HepG2 (cell line): ENCODE results near the gene AQP11. TPM values are rescaled to one million over a fixed set of nuclear protein-coding genes. Genes with fewer than 3 reads are reported as not detected.
A peak's percentile ranks its signal among the peaks of the same experiment; 100 is the strongest.

Source experiments
- ATAC-seq: fragments of 200-7000 bp; cut with Tn5 transposase; 3 replicates; pipeline ENCODE4 v1.9.1; 2020; ENCODE audit warnings: mild to moderate bottlenecking, moderate library complexity
- BruUV-seq: library from RNA; stranded (reverse); fragments of 400-500 nt; replicated peaks from 2 replicates; lab custom pipeline; 2021; lab: Mats Ljungman, UMichigan
- CTCF ChIA-PET: fragments of 300-600 bp; formaldehyde crosslinking; extraction: SDS; loops from one replicate; lab custom pipeline; 2021; ENCODE audit warnings: low total read pairs, inconsistent platforms, low intra/inter-chr PET ratio; lab: Yijun Ruan, JAX
- POLR2A ChIA-PET: fragments of 350-600 bp; sonication (Branson Sonifier 250); formaldehyde crosslinking; loops from one replicate; lab custom pipeline; 2020; ENCODE audit warnings: antibody characterized with exemption, inconsistent platforms; lab: Yijun Ruan, JAX
- DNase-seq: peaks from one replicate; pipeline ENCODE4 v3.0.0-alpha.2; 2015; ENCODE audit warnings: low spot score
- FAIRE-seq: peaks from 3 replicates; lab custom pipeline; 2011; peaks lifted over from hg19 to GRCh38; lab: Jason Lieb, UNC
- H2AFZ ChIP-seq: one replicate; pipeline ENCODE4 v1.6.1; 2011; ENCODE audit warnings: low read length, inconsistent platforms
- H3K27ac ChIP-seq: fragments of 300-600 bp; 3 replicates; pipeline ENCODE4 v1.8.0; 2011; ENCODE audit warnings: mixed run types, mild to moderate bottlenecking, mixed read lengths, low read length, inconsistent platforms; ENCODE audit not compliant: insufficient read depth; ENCODE audit errors: extremely low read length
- H3K27me3 ChIP-seq, 2 experiments: fragments of 200-600 bp in 1 of 2; 2 replicates in 1 of 2; 3 replicates in 1 of 2; pipeline versions ENCODE4 v1.6.0 to v1.8.0; 2011; ENCODE audit warnings: low read length in 2 of 2, mild to moderate bottlenecking in 2 of 2, moderate library complexity in 2 of 2, inconsistent platforms in 1 of 2; ENCODE audit not compliant: insufficient read depth in 2 of 2, control insufficient read depth in 1 of 2
- H3K36me3 ChIP-seq, 2 experiments: fragments of 200-600 bp in 1 of 2; replicated peaks in 1 of 2; 2 replicates in 1 of 2; 3 replicates in 1 of 2; pipeline versions ENCODE4 v1.5.1 to v1.8.0; 2011; ENCODE audit warnings: low read length in 2 of 2, inconsistent platforms in 1 of 2; ENCODE audit not compliant: insufficient read depth in 2 of 2, control insufficient read depth in 1 of 2
- H3K4me1 ChIP-seq: 2 replicates; pipeline ENCODE4 v1.5.1; 2012; ENCODE audit warnings: low read length, inconsistent platforms; ENCODE audit not compliant: insufficient read depth
- H3K4me2 ChIP-seq: 2 replicates; pipeline ENCODE4 v1.6.0; 2011; ENCODE audit warnings: low read depth, low read length, inconsistent platforms
- H3K4me3 ChIP-seq, 3 experiments: fragments of 200-600 bp in 1 of 3; sonication (generic), shearing (Covaris generic) in 1 of 3; replicated peaks in 1 of 3; 2 replicates each; pipeline ENCODE4 v1.5.1; 2011 to 2016; ENCODE audit warnings: low read length in 3 of 3, inconsistent platforms in 2 of 3, low read depth in 2 of 3, mild to moderate bottlenecking in 2 of 3, control low read depth in 1 of 3, mixed read lengths in 1 of 3; ENCODE audit not compliant: insufficient read depth in 1 of 3
- H3K79me2 ChIP-seq: one replicate; pipeline ENCODE4 v1.6.1; 2011; ENCODE audit warnings: low read length, inconsistent platforms; ENCODE audit not compliant: insufficient read depth
- H3K9ac ChIP-seq: 2 replicates; pipeline ENCODE4 v1.6.0; 2011; ENCODE audit warnings: mild to moderate bottlenecking, low read depth, low read length, inconsistent platforms; ENCODE audit not compliant: insufficient read depth
- H3K9me3 ChIP-seq: 2 replicates; pipeline ENCODE4 v1.5.1; 2012; ENCODE audit warnings: mild to moderate bottlenecking, low read length
- H4K20me1 ChIP-seq: 2 replicates; pipeline ENCODE4 v1.6.0; 2011; ENCODE audit warnings: inconsistent platforms, mild to moderate bottlenecking, low read length, moderate library complexity; ENCODE audit not compliant: insufficient read depth
- ASH2L ChIP-seq: fragments of 300-600, 200-600 bp; sonication (generic); IDR thresholded peaks from 2 replicates; pipeline ENCODE4 v1.7.0; 2017; ENCODE audit warnings: low read depth, mild to moderate bottlenecking, moderate library complexity, mixed read lengths, low read length; ENCODE audit not compliant: insufficient read length
- DMAP1 ChIP-seq: IDR thresholded peaks from 2 replicates; pipeline ENCODE4 v1.6.1; 2016
- NFE2 ChIP-seq: sonication (generic); formaldehyde crosslinking; IDR thresholded peaks from 2 replicates; pipeline ENCODE4 v1.4.0; 2020; ENCODE audit warnings: missing genetic modification reagents
- PCBP1 ChIP-seq: fragments of 200-400 bp; formaldehyde crosslinking; IDR thresholded peaks from 2 replicates; pipeline ENCODE4 v1.6.1; 2017; ENCODE audit warnings: mild to moderate bottlenecking, low read depth, low read length, borderline replicate concordance
- POGK ChIP-seq: sonication (generic); formaldehyde crosslinking; conservative IDR thresholded peaks from 2 replicates; pipeline ENCODE4 v1.8.0; 2022; ENCODE audit warnings: mild to moderate bottlenecking, moderate library complexity, missing genetic modification reagents
- RFXAP ChIP-seq: sonication (generic); formaldehyde crosslinking; IDR thresholded peaks from 2 replicates; pipeline ENCODE4 v1.4.0; 2020; ENCODE audit warnings: missing genetic modification reagents, borderline replicate concordance
- SIN3A ChIP-seq: IDR thresholded peaks from 2 replicates; pipeline ENCODE4 v1.6.1; 2011; ENCODE audit warnings: low read depth, mild to moderate bottlenecking, control low read depth, low read length, borderline replicate concordance
- SRSF4 ChIP-seq: fragments of 200-400 bp; formaldehyde crosslinking; IDR thresholded peaks from one replicate; pipeline ENCODE4 v1.6.1; 2018; ENCODE audit warnings: mild to moderate bottlenecking, low read depth, low read length, moderate library complexity; ENCODE audit not compliant: poor library complexity, severe bottlenecking
- ZNF292 ChIP-seq: sonication (generic); formaldehyde crosslinking; IDR thresholded peaks from 2 replicates; pipeline ENCODE4 v1.8.1; 2022; ENCODE audit warnings: mild to moderate bottlenecking, low read depth, missing genetic modification reagents, borderline replicate concordance
- ZNF3 ChIP-seq: IDR thresholded peaks from 2 replicates; pipeline ENCODE4 v1.7.0; 2017; ENCODE audit warnings: inconsistent platforms
- ZNF354B ChIP-seq: sonication (generic); formaldehyde crosslinking; IDR thresholded peaks from 2 replicates; pipeline ENCODE4 v1.8.0; 2022; ENCODE audit warnings: mild to moderate bottlenecking, missing genetic modification reagents
- ZNF607 ChIP-seq: sonication (generic); formaldehyde crosslinking; IDR thresholded peaks from 2 replicates; pipeline ENCODE4 v1.5.1; 2020; ENCODE audit warnings: missing genetic modification reagents, mild to moderate bottlenecking, borderline replicate concordance
- ZNF619 ChIP-seq: sonication (generic); formaldehyde crosslinking; IDR thresholded peaks from 2 replicates; pipeline ENCODE4 v1.4.0; 2020; ENCODE audit warnings: mild to moderate bottlenecking, missing genetic modification reagents
- ZNF788 ChIP-seq: sonication (generic); formaldehyde crosslinking; IDR thresholded peaks from 2 replicates; pipeline ENCODE4 v1.5.0; 2020; ENCODE audit warnings: mild to moderate bottlenecking, missing genetic modification reagents, borderline replicate concordance
- WGBS: methylation state at CpG from one replicate; pipeline ENCODE4 v1.1.6; 2017; ENCODE audit warnings: low lambda C conversion rate; 5-methylcytosine and 5-hydroxymethylcytosine counted together
- in situ Hi-C: cut with HindIII; loops from 2 replicates; pipeline ENCODE4 v1.10.0; 2017; ENCODE audit warnings: low pct_unique_long_range_greater_than_20kb; ENCODE audit not compliant: extremely low pct_ligation_motif_present
- intact Hi-C: fragments of 100-400 bp; cut with micrococcal nuclease; formaldehyde crosslinking; loops from one replicate; pipeline ENCODE4 v1.10.0; 2022; ENCODE audit not compliant: unreplicated experiment
- polyA plus RNA-seq, 8 experiments: library from polyadenylated mRNA; depleted of rRNA in 3 of 8; stranded (reverse) in 7 of 8; unstranded in 1 of 8; fragments of >200 nt; fragmentation: Illumina TruSeq in 4 of 8; extraction: Trizol in 4 of 8; gene quantifications; 2 replicates each; pipeline versions ENCODE4 v1.2.1 to v1.2.3, GENCODE V29; 2011 to 2016; ENCODE audit warnings: low read depth in 4 of 8, missing spikeins in 1 of 8, mixed read lengths in 1 of 8; ENCODE audit not compliant: insufficient read depth in 1 of 8
- total RNA-seq, 5 experiments: library from RNA; depleted of rRNA; stranded (reverse); fragments of >200 nt; fragmentation: Illumina TruSeq; extraction: Trizol; gene quantifications; 2 replicates each; pipeline ENCODE4 v1.2.3, GENCODE V29; 2016; ENCODE audit warnings: low read depth in 1 of 5
- TF ChIP-seq, protein P1 (sequence below): sonication (generic); formaldehyde crosslinking; IDR thresholded peaks from 2 replicates; pipeline ENCODE4 v1.4.0; 2020; ENCODE audit warnings: missing genetic modification reagents
- TF ChIP-seq, protein P2 (sequence below): sonication (generic); formaldehyde crosslinking; IDR thresholded peaks from 2 replicates; pipeline ENCODE4 v1.5.0; 2020; ENCODE audit warnings: mild to moderate bottlenecking, missing genetic modification reagents, moderate library complexity

AQP11 gene
- total and polyA plus RNA-seq, 2 of the 13 experiments (the other 11 are each of a cell fraction or from before 2014, with no cell fraction given), result 10.4 to 15.3 TPM

DNA sequence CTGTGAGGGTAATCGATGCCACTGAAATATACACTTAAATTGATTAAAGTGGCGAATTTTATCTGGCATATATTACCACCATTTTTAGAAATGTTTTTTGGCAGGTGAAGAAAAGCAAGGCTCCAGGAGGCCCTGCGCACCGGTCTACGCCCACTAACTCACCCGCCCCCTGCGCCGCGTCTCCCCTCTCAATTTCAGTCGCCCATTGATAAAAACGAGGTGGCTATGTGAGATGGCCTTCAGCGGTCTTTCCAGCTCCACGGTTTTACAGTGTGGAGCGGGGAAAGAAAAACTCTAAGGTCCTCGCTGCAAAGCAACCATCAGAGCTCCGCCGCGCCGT is 602 bp upstream of the AQP11 start (continued):
- TF ChIP-seq ZNF354B (CRISPR knock-in tag), result no peak
- no peak for TF ChIP-seq PCBP1
- TF ChIP-seq NFE2 (CRISPR knock-in tag), result no peak

DNA sequence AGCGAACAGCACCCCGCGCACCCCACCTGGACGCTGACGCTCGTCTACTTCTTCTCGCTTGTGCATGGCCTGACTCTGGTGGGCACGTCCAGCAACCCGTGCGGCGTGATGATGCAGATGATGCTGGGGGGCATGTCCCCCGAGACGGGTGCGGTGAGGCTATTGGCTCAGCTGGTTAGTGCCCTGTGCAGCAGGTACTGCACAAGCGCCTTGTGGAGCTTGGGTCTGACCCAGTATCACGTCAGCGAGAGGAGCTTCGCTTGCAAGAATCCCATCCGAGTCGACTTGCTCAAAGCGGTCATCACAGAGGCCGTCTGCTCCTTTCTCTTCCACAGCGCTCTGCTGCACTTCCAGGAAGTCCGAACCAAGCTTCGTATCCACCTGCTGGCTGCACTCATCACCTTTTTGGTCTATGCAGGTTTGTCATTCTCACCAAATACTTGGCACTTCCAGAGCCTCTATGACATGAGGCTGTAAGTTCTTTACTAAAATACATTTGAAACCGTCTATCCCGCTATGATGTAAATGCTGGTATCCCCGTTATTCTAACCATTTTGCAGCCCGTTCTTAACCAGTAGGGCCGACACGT is 535 bp downstream of the AQP11 start:
- ChIA-PET POLR2A (interaction anchor here (0.7 to 2.1 kb wide), 10 partner anchors 10 to 404 kb away, joined by 3 to 16 read pairs (median 6); partner anchors contain the start of genes CLNS1A and INTS4), CTCF (no interaction called here)
- Histone ChIP-seq H3K27me3 (no peaks in the 10 kb centered on the region), H3K4me1 (peaks cover 52% of the 10 kb centered on the region), H4K20me1 (no peaks in the 10 kb centered on the region), H3K9ac (peak overlapping the region; percentile 86), H3K4me2 (peak overlapping the region; percentile 86), H3K4me3 (peak overlapping the region; percentile 68 to 87 (median 77)), H2AFZ (no peak overlapping the region), H3K9me3 (no peaks in the 10 kb centered on the region), H3K27ac (peak overlapping the region; percentile 90), H3K36me3 (no peaks in the 10 kb centered on the region), H3K79me2 (peaks cover 20% of the 10 kb centered on the region)
- peak; percentile 67 for DNase-seq
- intact Hi-C loops (no loop called here), in situ Hi-C loops (no loop called here)
- FAIRE-seq, result no peak
- BruUV-seq, result no TSS peak
- ATAC-seq, result peak; percentile 68
- 0% methylated on average over 11 of the region's 31 CpGs for WGBS
- 0 out of 2 replicates have a peak, but pooled peaks have one; percentile 53 for TF ChIP-seq ZNF619 (CRISPR knock-in tag)
- TF ChIP-seq ZNF292, result peak; percentile 96
- no peak for TF ChIP-seq SRSF4
- no peak for TF ChIP-seq ZNF3 (CRISPR knock-in tag)
- no peak for TF ChIP-seq DMAP1 (CRISPR knock-in tag)
- TF ChIP-seq POGK (CRISPR knock-in tag), result 0 out of 2 replicates have a peak, but pooled peaks have one; percentile 7
- no peak for TF ChIP-seq ASH2L
- TF ChIP-seq ZNF607 (CRISPR knock-in tag), result no peak
- TF ChIP-seq, protein P1, sequence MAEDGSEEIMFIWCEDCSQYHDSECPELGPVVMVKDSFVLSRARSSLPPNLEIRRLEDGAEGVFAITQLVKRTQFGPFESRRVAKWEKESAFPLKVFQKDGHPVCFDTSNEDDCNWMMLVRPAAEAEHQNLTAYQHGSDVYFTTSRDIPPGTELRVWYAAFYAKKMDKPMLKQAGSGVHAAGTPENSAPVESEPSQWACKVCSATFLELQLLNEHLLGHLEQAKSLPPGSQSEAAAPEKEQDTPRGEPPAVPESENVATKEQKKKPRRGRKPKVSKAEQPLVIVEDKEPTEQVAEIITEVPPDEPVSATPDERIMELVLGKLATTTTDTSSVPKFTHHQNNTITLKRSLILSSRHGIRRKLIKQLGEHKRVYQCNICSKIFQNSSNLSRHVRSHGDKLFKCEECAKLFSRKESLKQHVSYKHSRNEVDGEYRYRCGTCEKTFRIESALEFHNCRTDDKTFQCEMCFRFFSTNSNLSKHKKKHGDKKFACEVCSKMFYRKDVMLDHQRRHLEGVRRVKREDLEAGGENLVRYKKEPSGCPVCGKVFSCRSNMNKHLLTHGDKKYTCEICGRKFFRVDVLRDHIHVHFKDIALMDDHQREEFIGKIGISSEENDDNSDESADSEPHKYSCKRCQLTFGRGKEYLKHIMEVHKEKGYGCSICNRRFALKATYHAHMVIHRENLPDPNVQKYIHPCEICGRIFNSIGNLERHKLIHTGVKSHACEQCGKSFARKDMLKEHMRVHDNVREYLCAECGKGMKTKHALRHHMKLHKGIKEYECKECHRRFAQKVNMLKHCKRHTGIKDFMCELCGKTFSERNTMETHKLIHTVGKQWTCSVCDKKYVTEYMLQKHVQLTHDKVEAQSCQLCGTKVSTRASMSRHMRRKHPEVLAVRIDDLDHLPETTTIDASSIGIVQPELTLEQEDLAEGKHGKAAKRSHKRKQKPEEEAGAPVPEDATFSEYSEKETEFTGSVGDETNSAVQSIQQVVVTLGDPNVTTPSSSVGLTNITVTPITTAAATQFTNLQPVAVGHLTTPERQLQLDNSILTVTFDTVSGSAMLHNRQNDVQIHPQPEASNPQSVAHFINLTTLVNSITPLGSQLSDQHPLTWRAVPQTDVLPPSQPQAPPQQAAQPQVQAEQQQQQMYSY (CRISPR knock-in tag), result no peak
- no peak; the same call in 1 of the 2 replicates for TF ChIP-seq RFXAP (CRISPR knock-in tag)
- peak; percentile 1; the same call in 1 of the 2 replicates for TF ChIP-seq ZNF788 (CRISPR knock-in tag)
- TF ChIP-seq, protein P2, sequence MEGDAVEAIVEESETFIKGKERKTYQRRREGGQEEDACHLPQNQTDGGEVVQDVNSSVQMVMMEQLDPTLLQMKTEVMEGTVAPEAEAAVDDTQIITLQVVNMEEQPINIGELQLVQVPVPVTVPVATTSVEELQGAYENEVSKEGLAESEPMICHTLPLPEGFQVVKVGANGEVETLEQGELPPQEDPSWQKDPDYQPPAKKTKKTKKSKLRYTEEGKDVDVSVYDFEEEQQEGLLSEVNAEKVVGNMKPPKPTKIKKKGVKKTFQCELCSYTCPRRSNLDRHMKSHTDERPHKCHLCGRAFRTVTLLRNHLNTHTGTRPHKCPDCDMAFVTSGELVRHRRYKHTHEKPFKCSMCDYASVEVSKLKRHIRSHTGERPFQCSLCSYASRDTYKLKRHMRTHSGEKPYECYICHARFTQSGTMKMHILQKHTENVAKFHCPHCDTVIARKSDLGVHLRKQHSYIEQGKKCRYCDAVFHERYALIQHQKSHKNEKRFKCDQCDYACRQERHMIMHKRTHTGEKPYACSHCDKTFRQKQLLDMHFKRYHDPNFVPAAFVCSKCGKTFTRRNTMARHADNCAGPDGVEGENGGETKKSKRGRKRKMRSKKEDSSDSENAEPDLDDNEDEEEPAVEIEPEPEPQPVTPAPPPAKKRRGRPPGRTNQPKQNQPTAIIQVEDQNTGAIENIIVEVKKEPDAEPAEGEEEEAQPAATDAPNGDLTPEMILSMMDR (CRISPR knock-in tag), result no peak
- peak; percentile 38; the same call in 1 of the 2 replicates for TF ChIP-seq SIN3A
